Caki2 (cell line): Measurements from ENCODE around the gene TAF5L. TPM values are rescaled to one million over a fixed set of nuclear protein-coding genes. Genes with fewer than 3 reads are reported as not detected.

Source experiments
- DNase-seq: peaks from one replicate; pipeline ENCODE4 v3.0.0-alpha.2; 2015; ENCODE audit warnings: low read depth
- in situ Hi-C: cut with HindIII; loops from 2 replicates; pipeline ENCODE4 v1.10.0; 2016; ENCODE audit warnings: low sequenced_read_pairs, low pct_unique_long_range_greater_than_20kb, mixed read lengths
- total RNA-seq: library from RNA; depleted of rRNA; stranded (reverse); fragments of >200 nt; shearing (Covaris generic); gene quantifications from 2 replicates; pipeline ENCODE4 v1.2.3, GENCODE V29; 2014; ENCODE audit warnings: low replicate concordance; rRNA removed

The TAF5L gene
- total RNA-seq, result 7.5 and 10.1 TPM in 2 replicates

DNA sequence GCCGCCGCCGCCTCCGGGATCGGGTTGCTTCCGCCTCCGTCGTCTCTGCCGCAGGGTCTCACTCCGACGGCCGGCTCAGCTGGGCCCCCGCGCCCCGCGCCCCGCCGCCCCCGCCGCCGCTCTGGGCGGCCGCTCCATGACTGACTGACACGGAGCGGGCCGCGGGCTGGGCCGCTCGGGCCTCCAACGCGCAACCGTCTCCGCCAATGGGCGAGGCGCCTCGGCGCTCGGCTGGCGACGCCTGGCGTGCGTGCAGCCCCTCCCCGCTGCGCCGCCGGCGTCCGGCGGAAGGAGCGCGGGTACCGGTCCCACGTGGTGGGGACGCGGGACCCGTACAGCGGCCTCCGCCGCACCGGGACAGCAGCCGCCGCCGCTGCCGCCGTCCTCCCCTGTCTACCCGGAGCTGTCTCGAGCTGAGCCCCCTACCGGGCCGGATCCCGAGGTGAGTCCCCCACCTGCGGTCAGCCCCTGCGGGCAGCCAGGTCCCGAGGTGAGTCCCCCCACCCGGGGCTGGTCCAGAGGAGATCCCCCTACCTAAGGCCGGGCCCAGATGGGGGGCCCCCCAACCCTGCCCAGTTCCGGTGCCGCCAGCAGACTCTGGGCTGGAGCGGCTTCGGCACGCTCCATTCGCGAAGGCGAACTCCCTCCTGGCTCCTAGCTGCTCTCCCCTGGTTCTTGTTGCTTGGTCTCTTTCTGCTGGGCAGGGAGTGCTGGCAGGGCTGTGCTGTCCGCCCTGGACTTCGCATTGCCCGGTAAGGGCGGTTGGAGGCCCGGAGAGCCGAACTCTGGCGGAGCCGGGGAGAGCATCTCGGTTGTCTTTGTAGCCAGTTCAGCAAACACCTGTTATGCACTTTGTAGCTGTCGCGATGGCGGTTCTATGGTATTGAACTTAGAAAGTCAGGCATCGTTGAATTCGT, at the start of gene TAF5L, which contains the start of gene URB2:
Gene TAF5L, minus strand, starts transcription at position 208 of the 917 bp plus-strand sequence. CDS start 11,640 bp downstream, outside the sequence.
Gene URB2, plus strand, starts transcription at position 333 of the 917 bp plus-strand sequence. CDS start 1,387 bp downstream, outside the sequence.
- DNase-seq, result peak; percentile 85
- in situ Hi-C loops, result no loop called here

DNA sequence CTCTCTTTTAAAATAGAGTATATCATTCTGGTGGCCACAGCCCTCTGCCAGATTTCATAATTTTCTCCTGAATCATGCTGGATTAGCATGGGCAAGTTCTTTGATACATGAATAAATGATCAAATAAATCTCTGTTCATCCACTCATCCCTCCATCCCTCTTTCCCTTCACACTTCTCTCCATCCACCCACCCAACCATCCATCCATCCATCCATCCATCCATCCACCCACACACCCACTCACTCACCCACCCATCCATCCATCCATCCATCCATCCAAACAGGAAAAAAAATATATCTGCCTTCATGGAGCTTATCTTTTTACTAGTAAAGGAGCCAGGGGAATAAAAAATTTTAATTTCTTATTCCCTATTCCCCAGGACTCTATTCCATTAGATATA, 49.5 kb upstream of the TAF5L start:
- in situ Hi-C loops, result no loop called here
- DNase-seq, result no peak

DNA sequence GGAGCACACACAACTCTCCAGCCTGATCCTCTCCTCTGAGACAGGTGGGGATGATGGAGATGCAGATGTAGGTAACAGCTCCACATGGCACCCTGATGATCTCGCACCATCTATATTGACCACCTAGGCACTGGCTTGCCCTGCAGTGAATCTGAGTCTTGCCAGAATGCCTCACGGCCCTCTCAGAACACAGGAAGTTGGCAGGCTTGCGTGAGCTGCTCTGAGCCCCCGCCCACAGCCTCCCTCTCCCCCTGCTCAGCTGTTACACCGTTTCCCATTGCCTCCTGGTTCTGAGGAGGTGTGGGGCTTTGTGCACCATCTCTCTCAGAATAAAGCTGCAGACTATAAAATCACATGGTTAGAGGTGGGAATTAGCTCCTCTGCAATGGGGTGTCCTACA, 48.1 kb upstream of the TAF5L start:
- no peak for DNase-seq
- in situ Hi-C loops, result no loop called here

DNA sequence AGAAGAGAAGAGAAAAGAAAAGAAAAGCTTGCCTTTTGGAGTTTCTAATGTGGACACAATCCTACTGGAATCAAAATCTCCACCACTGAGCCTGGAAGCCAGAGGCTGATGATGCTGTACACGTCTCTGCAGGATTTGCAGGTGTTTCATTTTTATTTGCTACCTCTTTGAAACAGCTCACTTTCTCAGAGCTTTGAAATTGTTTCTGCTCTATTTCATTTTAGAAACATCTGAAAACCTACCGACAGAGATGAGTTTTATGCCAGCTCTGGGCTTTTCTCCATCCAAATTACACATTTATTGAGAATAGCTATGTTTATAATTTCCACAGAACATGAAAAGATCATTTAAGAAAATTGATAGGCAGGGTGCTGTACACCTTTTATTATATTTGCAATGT, 46.3 kb upstream of the TAF5L start:
- DNase-seq, result no peak
- in situ Hi-C loops, result no loop called here

DNA sequence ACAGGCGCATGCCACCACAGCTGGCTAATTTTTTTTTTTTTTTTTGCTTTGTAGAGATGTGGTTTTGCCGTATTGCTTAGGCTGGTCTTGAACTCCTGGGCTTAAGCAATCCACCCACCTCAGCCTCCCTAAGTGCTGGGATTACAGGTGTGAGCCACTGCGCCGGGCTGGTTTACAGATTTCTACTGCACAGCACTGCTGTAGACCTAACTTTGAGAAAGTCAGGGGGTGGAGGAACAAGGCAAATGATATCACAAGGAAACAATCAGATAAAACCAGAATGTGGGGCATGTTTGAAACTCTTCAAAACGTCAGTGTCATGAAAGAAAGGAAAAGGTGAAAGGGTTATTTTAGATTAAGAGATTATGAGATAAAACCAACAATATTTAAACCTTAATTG, 45.4 kb upstream of the TAF5L start:
- in situ Hi-C loops, result no loop called here
- no peak for DNase-seq

DNA sequence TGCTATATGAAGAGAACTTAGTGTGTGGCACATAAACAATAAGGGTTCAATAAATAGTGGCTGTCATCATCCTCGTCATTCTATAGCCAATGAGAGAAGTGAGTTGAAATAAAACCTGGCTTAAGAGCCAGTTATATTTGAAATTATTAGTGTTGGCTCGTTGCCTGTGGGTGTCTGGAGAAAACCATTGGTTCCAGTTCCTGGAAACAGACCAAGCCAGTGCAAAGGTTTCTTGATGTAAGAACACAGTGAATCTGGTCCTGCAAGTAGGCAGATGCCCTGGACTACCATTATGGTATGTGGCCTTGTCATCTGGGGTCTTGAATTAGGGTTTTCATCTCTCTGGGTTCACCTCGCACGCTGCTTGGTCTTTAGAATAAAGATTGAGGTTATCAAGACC, 43.4 kb upstream of the TAF5L start:
- no peak for DNase-seq
- in situ Hi-C loops, result no loop called here

DNA sequence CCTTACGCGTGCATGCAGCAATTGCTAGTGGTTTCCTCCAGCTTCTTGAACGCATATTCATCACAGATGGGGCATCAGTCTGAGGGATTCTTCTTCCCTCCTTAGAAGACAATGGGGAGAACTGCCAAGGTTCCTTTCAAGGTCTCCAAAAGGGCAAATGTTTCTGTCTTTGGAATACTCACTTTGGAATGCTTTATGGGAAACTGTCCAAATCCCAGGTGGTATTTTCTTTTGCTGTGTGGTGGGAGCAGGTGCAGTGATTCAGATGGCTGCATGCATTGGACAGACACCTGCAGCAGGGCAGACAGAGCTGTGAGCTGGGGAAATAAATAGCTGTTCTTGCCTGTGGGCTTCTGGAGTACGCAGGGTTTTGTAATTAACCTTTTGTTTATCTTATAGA, 40.7 kb upstream of the TAF5L start:
- in situ Hi-C loops, result no loop called here
- no peak for DNase-seq

DNA sequence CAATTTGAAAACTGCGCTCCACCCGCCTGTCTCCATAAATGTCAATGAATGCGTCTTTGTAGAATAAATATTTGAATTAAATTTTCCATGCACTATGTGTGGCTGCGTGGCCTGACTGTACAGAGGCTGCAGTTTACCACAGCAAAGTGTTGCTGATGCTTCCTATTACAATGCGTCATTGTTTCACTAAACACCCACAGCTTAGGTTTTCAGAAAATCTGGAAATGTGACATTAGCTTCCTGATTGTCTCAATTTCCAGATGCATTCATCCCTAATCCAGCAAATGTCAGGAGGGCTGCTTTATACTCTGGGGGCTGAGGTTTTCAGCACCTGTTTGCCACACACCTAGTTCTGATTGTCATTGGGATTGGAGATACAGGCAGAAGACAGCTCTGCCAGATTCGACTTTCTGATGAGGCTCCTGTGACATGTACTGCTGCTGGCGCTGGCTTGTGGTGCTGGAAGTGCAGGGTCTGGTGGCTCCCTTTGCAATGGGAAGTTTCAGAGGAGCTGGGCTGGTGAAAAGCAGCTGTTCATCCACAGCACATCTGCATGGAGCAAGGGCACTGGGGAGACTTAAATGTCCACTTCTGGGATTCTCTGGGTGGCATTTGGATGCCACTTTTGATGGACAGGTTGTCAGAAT, 40.1 kb upstream of the TAF5L start:
- DNase-seq, result no peak
- in situ Hi-C loops, result no loop called here

DNA sequence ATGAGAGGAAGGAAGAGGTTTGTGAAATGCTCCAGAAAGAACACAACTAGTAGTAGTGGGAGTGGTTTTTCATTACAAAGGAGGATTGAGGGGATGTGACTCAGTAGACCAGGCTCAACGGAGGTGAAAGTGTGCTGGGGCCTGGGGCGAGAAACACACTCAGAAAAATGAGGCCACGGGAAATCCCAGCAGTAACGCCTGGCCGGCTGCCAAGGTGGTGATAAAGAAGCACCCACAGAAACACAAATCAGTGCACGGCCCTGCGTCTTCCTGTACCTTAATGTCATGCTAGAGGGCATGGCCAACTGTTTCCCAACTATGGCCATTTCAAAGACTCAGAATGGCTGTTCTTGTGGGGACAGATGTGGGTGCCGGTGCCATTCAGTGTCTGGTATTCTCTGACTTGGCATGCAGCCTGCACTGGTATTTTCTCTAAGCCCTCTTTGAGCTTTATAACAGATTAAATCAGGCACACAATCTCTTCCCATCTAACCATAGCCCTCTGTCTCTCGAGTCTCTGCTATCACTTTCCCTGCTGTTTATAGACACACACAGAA, 38.3 kb upstream of the TAF5L start:
- in situ Hi-C loops, result no loop called here
- no peak for DNase-seq

DNA sequence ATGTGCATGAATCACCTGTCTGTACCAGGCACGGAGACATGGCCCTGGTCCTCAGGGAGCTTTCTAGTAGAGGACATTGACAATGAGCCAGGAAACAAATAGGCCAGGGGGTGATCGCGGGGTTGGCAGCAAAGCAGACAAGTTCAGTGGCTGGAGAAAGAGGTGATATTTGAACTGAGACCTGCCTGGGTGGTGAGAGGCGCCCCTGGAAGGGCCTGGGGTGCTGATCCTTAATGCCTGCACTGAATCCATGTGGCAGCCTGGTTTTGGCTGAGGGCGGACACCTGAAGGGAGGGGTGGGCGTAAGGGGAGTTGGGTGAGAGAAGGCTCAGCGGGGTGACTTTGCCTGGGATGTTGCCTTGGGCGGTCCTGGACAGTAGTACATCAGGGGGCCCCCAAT, 36.0 kb upstream of the TAF5L start:
- DNase-seq, result no peak
- in situ Hi-C loops, result no loop called here

DNA sequence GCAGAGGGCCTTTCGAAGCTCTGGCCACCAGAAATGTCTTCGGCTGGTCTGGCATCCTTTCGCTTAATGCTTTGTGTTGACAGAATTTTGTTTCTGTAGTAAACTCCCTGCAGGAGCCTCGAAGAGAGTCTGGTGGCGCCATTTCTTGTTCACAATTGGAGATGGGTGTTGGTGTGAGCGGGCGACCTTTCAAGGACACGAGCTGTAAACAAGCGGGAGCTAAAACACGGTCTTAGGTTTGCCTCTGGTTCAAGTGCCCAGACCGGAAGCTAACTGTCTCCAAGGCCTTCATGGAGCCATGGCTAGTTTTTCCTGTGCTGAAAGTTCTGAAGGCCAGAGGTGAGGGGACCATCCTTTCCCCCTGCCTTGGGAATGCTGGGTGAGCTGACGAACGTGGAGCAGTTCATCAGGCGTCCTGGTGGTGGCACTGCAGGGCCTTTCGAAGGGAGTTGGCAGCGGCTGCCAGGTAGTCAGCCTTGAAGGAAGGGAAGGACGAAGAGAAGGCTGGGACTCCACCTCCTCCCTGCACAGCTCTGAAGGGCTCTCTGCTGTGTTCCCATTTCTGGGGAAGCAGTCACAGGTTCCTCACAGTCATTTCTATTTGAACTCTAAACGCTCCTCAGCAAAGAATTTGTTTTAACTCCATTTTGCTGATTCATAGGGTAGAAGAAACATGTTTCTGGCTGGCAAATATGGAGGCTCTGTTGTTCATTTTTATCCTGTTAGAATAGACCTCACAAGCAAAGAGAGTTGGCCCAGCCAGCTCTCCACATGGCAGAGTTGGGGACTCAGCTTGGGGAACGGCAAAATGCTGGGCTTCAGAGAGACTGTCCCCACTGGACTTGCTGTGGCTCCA, 35.3 kb upstream of the TAF5L start:
- in situ Hi-C loops, result no loop called here
- peak; percentile 57 for DNase-seq

DNA sequence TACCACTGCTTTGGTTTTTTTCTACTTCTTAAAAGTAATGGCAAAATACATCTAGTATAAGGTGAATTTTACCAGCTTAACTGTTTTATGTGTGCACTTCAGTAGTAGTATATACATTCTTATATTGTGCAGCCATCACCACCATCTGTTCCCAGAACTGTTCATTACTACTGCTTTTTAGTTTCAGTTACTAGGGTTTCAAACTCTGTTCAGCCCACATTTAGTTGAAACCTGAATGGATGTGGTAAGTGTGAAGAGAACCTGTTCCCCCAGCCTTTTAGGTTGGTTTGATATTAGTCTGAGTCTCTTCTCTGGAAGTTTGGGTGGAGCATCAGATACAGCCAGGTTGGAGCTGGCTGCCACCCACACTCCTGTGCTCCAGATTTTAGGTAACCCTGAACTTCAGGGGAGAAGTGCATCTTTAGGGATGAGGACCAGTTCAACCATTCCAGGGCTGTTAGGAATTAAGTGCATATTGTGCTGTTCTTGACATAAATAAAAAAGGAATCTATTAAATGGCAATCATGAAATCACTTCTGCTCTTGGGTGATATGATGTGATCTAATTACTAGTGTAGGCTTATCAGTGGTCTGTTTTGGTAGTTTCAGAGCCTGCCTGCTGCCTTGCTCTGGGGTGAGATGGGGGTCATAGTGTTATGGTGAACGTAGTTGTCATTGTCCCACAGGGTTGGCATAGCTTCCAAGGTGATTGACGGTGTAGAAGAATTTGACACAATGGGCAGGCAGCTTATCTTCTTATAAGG, 32.3 kb upstream of the TAF5L start:
- in situ Hi-C loops, result no loop called here
- DNase-seq, result no peak

DNA sequence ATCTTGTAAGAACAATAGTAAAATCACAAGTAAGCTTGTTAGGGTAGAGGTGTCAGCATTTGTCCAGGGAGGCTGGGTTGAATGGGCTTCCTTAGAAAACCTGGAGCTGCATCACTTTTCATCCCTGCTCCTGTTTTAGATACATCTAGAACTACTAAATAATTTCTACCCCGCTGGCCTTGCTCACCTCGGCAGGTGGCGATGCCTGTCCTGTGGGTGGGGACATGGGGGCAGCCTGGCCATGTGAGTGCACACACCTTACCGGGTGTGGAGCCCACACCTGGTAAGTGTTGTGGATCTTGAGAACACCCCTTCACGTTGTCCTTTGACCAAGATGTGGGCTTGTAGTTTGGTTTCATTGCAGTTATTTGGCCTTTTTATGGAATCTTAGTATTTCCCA, 29.9 kb upstream of the TAF5L start:
- in situ Hi-C loops, result no loop called here
- DNase-seq, result no peak

DNA sequence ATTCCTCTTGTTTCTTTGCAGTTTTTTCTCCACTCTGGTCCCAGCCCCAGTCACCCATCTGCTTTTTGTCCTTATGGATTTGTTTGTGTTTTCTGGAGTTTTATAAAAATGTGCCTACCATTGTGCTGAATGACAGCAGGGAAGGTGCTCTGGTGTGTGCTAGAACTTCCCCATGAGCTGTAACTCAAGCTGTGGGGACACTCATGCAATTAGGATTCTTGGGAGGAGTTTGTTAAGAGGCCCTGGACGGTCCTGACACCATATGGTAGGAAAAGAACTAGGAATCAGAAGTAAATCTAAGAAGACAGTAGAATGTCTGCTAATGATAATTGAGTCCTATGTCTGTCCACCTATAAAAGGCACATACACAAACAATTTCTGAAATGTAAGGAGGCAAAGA, 27.5 kb upstream of the TAF5L start:
- DNase-seq, result no peak
- in situ Hi-C loops, result no loop called here

DNA sequence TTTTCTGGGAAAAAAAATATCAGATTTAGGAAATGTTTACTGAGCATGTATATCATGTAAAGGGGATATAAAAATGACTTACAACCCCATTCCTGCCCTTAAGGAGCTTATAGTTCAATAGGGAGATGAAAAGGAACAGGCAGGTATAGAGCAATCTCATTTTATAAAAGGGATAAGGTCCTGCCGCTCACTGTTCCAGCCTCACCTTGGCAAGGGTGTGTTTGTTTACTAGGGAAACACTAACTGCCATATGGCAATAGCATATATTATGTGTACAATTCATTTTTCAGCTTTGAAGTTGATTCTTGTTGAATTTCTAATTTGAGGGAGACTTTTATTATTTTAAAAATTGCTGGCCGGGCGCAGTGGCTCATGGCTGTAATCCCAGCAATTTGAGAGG, 25.6 kb upstream of the TAF5L start:
- no peak for DNase-seq
- in situ Hi-C loops, result no loop called here

DNA sequence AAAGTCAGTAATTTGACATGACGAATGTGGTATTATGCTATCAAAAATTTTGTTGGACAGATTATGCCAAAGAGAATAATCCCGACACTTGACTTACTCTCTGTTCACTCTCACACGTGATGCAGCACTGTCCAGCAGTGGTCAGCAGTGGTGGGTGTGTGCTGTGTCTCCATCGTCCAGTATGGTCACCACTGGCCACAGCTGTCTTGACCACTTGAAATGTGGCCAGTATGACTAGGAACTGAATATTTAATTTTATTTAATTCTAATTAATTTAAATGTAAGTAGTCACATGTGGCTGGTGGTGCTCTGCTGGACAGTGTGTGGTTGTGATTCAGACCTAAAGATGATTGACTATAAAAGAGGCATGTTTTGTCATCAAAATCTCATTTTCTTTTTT, 24.1 kb upstream of the TAF5L start:
- in situ Hi-C loops, result no loop called here
- DNase-seq, result no peak

DNA sequence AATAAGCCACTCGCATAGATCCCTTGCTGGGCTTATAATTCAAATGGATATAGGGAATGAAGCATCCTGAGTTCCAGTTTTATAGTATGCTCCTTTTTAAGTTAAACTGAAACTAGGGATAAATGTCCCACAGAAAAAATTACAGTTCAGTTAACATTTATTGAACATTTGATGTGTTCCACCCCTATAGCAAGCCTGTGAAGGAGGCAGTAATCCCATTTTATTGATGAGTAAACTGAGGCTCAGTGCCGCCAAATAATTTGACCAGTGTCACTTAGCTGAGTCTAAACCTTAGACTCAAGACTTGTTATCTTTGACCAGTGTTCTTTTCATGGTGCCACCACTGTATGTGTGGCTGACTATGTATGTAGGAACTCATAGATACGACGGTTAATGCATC, 22.5 kb upstream of the TAF5L start:
- in situ Hi-C loops, result no loop called here
- no peak for DNase-seq
